Stimulated activated CD8-positive, alpha-beta memory T cell treated with anti-CD3 and anti-CD28 coated beads, Interleukin-4, amount 100 ng/mL, for 24 hours (primary cell): ENCODE measurements around the gene UBR4.

Experiments used
- DNase-seq: peaks from one replicate; pipeline ENCODE4 v3.0.0-alpha.2; 2020; ENCODE audit warnings: low read depth

Gene UBR4

DNA sequence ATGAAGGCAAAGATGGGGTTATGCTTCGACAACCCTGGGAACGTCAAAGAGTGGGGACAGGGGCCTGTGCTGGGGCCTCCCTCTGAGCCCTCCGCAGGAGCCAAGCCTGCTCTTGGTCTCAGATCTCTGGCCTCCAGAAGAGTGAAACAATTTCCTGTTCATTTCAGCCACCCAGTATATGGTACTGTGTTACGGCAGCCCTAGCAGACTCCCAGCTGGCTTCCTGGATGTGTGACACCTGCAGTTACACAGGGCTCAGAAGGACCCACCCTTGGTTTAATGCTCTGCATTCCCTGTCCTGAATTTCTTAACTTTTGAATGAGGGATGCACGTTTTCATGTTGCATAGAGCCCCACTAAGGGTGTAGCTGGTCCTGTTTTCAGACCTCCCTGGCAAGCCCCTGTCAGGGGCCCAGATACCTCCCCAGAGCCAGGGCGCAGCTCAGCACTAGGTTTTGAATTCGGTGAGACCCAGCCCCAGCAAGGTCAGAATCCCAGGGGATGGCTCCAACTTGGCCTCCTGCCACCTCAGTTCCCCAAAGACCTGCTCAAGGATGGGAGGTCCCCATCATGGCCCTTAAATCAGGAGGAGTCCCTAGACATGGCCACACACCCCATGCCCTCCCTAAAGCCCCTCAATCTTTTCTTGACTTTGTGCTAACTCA lies 174.6 kb downstream of the UBR4 start:
- DNase-seq, result no peak

DNA sequence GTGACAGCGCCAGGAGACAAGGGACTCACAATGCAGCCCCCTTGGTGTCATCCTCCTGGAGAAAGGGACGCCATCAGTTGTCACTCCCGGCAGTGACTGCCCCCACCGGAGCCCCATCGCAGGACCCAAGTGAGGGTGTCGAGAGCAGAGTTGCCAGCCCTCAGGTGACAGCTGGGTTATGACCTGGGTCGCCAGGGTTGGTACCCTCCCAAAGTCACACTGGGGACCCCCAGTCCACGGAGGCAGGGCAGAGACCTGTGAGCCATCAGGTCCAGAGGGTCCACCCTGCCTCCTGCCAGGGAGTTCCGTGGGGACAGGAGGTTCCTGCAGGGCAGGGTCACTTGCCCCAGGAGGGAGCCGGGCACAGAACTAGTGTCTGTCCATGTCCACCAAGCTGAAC lies 175.3 kb downstream of the UBR4 start:
- DNase-seq, result no peak

DNA sequence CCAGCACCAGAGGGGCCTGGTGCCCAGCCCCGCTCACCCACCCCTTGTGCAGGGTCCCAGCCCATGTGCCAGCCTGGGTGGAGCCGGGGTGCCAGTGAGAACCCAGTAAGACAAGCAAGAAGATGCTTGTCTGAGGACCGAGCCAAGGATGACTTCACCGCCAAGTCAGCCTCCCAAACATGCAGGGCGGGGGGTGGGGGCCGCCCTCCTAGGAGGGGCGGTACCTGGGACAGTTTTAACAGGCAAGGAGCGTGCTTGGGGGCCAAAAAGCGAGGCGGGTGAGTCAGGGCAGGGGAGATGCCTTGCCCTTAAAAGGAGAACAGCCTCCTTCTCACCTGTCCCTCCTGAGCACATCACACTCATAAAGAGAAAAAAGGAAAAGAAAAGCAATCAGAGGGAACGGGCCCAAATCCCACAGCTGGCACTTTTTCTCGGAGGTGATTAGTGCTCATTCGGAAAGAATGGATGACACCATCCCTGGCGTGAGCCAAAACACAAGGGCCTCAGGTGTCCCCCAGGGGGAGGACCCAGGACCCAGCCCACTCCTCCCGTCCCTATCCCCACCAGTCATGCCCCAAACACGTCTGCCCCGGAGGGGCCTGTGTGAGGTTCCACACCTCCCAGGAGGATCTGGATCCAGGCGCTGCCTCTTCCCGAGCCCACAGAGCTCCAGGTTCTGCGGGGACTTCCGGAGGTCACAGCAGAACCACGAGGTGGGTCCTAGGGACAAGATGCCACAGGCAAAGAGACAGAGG lies 176.0 kb downstream of the UBR4 start:
- DNase-seq, result no peak

DNA sequence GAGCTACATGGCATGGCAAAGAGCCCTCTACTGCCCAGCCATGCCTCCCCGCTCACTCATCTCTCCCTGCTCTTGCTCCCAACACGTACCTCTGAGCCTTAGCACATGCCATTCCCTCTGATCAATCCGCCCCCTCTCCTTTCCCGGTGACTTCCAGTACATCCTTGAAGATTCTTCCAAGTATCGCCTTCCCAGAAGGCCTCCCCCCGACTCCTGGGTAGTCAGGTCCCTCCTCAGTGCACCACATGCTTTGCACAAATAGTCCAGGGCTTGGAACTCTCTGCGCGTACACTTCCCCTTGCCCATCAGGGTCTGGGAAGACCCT lies 176.6 kb downstream of the UBR4 start:
- no peak for DNase-seq

DNA sequence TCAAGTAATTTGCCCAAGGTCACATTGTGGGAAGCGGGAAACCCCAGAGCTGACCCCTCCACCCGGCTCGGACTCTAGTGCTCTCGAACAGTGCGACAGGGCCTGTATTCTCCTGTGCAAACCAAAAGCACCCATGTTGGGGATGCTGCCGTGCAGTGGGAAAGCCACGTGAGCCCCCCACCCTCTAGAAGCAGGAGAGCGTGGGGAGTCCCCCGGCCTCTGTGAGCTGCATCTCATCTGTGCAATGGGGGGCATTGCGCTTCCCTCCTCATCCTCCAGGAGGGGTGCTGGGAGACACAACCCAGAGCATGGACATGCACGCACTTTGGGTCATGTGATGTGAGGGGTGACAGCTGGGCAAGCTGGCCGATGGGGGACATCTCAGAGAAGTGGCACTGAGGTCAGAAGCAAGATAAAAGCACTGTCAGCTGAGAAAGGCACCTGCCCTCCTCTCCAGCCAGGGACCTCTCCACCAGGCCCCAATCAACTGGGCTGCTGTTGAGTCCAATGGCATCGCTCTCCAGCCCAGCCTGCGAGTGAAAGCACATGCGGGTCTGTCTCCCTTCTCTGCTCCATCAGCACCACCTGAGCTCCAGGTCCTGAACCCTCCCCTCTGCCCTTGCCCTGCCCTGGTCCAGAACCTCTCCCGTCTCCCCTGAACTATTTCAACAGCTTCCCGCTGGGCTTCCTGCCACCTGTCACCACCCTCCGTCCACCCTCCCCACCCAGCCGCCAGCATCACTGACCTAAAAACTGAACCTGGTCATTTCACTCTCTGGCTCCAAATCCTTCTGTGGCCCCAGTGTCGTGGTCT lies 177.2 kb downstream of the UBR4 start:
- no peak for DNase-seq

DNA sequence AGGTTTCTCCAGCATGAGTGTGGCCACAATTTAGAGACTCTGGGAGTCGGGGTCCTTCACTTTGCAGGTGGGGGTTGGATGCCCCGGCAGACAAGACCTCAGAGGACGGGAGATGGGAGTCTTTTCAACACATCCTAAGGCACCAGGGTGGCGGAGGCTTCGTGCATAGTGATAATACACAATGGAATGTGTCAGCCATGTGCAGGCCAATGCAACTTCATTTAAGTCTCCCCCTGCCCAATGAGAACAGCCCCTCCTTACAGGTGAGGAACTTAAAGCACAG lies 177.7 kb downstream of the UBR4 start:
- no peak for DNase-seq

DNA sequence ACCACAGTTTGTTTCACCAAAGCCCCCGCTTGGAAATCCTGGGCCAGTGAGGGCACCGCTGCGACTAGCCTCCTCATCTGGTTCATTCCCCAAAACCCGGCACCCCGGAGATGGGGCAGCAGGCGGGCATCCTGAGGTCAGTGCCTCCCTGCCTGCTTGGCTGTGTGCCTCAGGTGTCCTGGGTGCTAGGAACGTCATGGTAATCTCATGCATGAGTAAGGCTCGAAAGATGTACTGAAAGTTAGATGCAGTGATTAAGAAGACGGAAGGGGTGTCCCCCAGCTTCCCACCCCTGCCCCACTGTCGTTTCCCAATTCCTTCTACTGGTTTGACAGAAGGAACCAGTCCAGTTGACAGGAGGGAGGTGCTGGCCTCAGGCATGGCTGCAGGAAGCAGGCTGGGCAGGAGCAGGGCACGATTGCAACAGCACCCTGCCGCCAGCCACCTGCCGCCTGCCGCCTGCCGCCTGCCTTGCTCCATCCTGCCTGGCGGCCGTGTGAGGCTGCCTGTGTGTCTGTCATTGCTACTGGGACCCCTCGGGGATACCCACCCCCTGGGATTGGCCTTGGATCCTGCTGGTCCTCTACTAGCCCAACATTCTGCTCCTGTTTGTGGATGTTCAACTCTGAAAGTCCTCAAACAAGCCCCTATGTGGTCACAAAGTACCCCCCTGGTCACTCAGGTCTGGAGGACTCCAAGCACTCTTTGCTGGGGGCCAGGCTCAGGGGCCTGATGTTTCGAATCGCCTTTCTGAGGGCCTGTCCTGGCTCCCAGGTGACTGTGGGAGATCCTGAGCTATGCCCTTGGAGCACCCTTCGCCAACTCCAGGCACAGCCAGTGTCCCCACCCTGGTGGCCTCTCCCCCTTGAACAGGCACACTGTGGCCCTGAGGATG lies 180.6 kb downstream of the UBR4 start:
- DNase-seq, result no peak

DNA sequence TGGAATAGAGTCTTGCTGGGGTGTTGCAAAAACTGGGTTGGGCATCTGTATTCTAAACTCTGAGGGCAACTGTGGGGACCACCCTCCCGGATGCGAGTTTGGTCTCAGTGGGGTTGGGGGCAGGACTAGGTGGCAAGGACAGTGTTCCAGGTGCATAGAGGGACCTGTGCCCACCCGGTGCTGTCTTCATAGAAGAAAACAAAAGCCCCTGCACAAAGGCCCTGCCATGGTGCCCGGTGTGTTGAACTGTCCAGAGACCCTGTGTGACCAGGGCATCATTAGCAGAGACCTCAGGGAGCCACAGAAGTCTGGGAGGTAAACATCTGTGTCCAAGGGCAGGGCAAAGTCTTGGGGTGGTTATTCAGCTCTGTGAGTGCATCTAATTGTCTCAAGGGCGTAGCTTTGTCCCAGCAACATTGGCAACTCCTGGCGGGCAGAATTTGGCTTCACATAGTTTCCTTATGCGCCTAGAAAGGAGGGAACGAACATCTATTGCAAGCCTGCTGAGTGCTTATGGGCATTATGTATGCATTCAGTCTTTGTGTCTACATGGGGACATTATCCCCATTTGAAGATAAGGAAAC lies 181.4 kb downstream of the UBR4 start:
- no peak for DNase-seq

DNA sequence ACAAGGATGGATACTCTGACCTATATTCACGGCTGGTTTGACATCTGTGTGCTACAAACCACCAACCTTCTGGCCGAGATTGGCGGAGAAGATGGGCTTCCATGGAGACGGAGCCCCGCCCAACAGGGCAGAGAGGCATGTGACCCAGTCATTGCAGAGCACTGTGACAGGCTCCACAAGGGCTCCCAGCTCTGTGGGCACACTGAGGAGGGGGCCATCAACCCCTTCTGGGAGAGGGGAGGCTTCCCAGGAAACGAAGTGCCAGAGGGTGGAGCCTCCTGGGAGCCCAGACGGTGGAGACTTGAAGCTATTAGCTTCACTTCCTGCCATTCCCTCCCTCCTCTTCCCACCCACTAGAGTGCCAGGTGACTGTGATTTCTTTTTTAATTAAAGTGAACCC lies 182.0 kb downstream of the UBR4 start:
- DNase-seq, result no peak
